HG02678 (cell line): Measurements from ENCODE around the gene ZNF816.
"Not testable (repeated sequence)": the region's sequence is repeated elsewhere in the genome, so short reads cannot be mapped to it uniquely, and the experiment has no call there.

ENCODE experiments used
- ATAC-seq: cut with Tn5 transposase; IDR thresholded peaks from one replicate; pipeline ENCODE4 v1.9.1; 2021; ENCODE audit warnings: mild to moderate bottlenecking, moderate library complexity; ENCODE audit not compliant: unreplicated experiment

Gene ZNF816

DNA sequence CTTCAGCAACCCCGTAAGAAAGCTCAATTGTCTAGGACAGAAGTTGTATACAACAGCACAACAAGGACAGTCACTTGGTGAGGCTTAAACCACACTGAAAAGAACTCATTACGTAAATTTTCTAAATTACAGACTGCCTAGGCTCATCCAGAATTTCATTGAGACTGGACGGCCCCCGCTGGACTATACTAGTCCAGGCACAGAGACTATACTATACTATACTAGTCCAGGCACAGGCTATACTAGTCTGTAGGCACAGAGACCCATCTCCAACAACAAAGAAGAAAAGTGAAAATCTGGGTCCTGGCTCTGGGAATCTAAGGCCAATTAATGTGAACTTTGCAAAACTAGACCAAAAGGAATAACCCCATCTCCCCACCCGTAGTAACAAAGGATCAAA is 700 bp downstream of the ZNF816 start:
- ATAC-seq, result no peak

DNA sequence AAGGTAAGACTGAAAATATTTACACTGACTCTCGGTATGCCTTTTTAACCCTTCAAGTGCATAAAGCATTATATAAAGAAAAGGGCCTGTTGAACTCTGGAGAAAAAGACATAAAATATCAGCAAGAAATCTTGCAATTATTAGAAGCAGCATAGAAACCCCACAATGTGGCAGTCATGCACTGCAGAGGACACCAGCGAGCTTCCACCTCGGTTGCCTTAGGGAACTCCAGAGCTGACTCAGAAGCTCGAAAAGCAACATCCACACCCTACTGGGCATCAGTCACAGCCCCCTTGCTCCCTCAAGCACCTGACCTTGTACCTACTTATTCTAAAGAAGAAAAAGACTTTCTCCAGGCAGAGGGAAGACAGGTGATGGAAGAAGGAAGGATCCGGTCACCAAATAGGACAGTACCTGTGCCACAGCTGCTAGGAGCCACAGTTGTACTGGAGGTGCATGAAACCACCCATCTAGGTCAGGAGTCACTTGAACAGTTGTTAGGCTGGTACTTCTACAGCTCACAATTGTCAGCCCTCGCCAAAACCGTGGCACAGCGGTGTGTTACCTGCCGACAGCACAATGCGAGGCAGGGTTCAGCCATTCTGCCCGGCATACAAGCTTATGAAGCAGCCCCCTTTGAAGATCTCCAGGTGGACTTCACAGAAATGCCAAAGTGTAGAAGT is 2.9 kb downstream of the ZNF816 start:
- no peak for ATAC-seq

DNA sequence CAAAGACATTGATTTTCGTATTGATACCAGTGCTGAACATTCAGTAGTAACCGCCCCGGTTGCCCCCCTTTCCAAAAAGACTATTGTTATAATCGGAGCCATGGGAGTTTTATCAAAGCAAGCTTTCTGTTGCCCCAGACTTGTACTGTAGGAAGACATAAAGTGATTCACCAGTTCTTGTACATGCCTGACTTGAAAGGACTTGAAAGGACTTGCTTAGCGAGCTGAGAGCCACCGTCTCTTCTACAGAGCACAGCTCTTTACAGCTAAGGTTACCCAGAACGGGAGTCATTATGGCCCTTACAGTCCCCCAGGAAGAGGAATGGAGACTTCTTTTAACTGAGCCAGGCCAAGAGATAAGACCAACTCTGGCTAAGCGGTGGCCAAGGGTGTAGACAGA is 5.1 kb downstream of the ZNF816 start:
- ATAC-seq, result no peak

- ATAC-seq, result no peak
These were observed 5.8 kb downstream of the ZNF816 start for GRCh38 chr19:52956917-52957316.

- no peak for ATAC-seq
These were observed 13.3 kb downstream of the ZNF816 start for GRCh38 chr19:52949422-52949821.

DNA sequence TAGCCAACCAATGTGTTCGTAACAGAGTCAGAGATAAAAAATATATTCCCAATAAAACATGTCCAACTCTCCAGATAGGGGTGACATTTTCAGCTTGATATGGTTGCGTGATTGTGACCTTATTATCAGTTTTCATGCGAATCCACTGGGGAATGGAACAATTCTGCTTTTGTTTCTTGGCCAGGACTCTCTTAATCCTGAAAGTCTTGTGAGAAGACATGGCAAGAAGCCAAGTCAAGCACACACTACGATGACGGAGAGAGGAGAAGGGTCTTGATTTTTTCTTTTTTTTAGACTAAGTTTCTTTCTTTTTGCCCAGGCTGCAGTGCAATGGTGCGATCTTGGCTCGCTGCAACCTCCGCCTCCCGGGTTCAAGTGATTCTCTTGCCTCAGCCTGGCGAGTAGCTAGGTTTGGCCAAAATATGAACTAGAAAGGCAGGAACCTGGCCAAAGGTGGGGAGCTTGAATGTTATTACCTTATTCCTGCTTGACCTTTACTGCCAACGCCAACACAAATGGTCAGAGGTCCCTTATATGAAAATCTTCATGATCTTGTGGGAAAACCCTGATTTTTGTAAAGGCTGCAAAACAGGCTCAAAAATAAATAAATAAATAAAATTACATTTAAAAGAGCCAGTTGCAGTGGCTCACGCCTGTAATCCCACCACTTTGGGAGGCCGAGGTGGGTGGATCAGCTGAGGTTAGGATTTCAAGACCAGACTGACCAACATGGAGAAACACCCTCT is 14.5 kb downstream of the ZNF816 start:
- no peak for ATAC-seq

GRCh38 chr19:52946322-52947310 is 16.1 kb downstream of the ZNF816 start:
- no peak for ATAC-seq

DNA sequence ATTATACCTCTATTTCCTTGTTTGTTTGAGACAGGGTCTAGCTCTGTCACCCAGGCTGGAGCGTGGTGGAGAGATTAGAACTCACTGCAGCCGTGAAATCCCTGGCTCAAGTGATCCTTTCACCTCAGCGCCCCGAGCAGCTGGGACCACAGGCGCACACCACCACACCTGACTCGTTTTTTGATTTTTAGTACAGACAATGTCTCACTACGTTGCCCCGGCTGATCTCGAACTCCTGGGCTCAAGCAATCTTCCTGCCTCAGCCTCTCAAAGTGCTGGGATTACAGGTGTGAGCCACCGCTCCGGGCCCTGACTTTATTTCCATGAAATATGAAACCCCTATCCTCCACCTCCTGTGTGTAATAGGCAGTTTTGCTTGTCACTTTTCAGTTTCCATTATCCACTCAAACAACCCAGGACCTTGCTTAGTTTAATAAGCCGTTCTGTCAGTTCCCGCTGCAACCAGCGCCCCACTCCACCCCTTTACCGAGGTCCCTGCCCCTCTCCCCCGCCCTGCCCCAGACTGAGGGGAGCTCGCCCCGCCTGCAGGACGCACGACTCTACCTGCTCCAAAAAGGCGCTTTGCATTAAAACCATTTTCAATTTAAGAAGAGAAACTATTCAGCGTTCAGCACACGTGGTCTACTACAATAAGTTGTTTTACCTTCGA is 16.9 kb downstream of the ZNF816 start:
- ATAC-seq, result no peak

GRCh38 chr19:52944703-52945493 is 17.8 kb downstream of the ZNF816 start:
- ATAC-seq, result not testable (repeated sequence)

- ATAC-seq, result no peak
These were observed 18.6 kb downstream of the ZNF816 start for GRCh38 chr19:52943884-52944643.

DNA sequence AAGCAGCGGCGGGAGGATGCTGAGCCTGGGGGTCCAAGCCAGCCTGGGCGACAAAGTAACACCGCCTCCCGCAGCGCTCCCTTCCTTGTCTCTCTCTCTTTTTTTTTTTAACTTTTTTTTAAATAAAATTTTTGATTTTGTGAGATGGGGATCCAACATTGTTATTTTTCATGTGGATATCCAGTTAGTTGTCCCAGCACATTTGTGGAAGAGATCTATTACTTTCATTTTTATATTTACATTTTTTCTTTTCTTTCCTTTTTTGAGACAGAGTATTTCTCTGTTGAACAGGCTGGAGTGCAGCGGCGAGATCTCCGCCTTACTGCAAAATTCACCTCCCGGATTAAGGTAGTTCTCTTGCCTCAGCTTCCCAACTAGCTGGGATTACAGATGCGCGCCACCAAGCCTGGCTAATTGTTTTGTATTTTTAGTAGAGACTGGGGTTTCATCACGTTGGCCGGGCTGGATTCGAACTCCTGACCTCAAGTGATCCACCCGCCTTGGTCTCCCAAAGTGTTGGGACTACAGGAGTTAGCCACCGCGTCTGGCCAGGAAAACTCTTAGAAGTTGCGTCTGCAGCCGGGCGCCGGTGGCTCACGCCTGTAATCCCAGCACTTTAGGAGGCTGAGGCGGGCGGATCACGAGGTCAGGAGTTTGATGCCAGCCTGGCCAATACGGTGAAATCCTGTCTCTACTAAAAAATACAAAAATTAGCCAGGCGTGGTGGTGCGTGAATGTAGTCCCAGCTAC is 19.4 kb downstream of the ZNF816 start:
- peak; percentile 18 for ATAC-seq

- ATAC-seq, result peak; percentile 93
These were observed 20.1 kb downstream of the ZNF816 start for GRCh38 chr19:52942386-52943133.

GRCh38 chr19:52941941-52942385 is 20.7 kb downstream of the ZNF816 start:
- peak; percentile 24 for ATAC-seq

DNA sequence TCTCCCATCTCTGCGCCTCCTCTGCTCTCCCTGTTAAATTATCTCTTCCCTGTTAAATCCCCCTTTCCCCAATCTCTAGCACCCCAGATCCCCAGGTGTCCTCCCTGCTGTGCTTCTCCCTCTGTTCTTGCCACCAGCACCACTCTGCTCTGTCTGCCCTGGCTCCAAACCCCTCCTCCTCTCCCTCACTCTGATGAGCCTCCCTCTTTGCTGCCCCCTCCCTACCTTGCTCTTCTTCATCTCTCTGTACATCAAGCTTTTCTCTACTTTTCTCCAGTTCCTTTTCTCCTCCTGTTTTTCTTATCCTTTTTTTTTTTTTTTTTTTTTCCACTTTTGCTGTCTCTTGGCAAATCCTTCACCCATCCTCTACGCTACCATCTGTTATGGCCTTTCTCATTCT is 21.2 kb downstream of the ZNF816 start:
- not testable (repeated sequence) for ATAC-seq

DNA sequence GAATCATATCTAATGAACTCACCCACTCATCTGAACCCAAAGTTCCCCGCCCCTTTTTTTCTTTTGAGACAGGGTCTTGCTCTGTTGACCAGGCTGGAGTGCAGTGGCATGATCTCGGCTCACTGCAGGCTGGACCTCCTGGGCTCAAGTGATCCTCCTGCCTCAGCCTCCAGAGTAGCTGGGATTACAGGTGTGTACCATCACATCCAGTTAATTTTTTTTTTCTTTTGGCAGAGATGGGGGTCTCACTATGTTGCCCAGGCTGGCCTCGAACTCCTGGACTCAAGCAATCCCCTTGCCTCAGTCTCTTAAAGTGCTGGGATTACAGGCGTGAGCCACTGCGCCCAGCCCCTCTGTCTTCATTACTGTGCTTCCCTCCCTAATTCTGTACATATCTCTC is 21.8 kb downstream of the ZNF816 start:
- not testable (repeated sequence) for ATAC-seq

DNA sequence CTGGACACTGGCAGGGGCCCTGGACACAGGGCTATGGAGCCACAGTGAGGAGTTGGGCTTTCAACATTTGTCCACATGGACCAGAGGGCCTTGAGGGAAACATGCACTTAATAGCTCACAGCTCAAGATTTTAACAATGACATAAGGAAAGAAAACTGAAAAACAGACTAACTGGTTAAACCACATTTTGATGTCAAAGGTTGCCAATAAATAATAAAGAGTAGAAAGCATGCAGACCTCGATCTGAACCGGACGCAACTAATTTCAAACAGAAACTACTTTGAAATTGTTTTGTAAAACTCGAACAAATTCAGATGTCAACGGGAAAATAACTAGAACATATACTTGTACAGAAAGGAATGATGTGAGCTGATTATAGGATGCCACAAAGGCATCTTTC is 23.9 kb downstream of the ZNF816 start:
- ATAC-seq, result no peak

- no peak for ATAC-seq
These were observed 25.7 kb downstream of the ZNF816 start for GRCh38 chr19:52936954-52937325.
